Measurements from ENCODE around the gene DYNLL1.

Gene DYNLL1

DNA sequence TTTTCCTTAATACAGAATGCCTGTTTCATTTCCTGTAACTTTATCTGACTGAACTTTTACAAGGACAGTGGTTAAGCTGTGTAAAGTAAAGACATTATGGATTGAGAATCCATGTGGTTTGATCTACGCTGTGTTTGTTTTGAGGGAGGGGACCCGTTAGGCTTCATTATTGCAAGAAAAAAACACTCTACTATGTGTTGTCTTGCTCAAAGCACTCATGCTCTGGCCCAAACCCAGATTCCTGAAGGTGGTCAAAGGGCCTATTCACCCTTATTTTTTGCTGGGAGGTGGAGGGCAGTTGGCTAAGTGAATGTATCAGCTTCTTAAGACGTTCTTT lies 50.1 kb downstream of the DYNLL1 start:
- H3K4me3 ChIP-seq (ENCODE audit: low read depth, low read length) = no peak overlapping the region
- no peak for DNase-seq (ENCODE audit: low read depth)
- no peak for TF ChIP-seq POLR2A (IDR thresholded peaks at IDR 0.05; ENCODE audit: extremely low read depth, insufficient read length)
- TF ChIP-seq MAX (IDR thresholded peaks at IDR 0.05; ENCODE audit: low read depth, low read length) = no peak
- TF ChIP-seq CTCF (IDR thresholded peaks at IDR 0.05; ENCODE audit: low read depth, low read length) = no peak
